ENCODE measurements around the gene CEP89.
"Not testable (repeated sequence)": the region's sequence is repeated elsewhere in the genome, so short reads cannot be mapped to it uniquely, and the experiment has no call there.

CEP89 gene

GRCh38 chr19:32869966-32870573 is 101.7 kb downstream of the CEP89 start:
- DNase-seq (ENCODE audit: low read depth, low spot score), result no peak

GRCh38 chr19:32869369-32869965 is 102.3 kb downstream of the CEP89 start, which contains the start of gene SLC7A9:
Gene SLC7A9 (minus strand): TSS chr19:32869767. CDS start chr19:32868534, 1,233 bp downstream.
- no peak for DNase-seq (ENCODE audit: low read depth, low spot score)

DNA sequence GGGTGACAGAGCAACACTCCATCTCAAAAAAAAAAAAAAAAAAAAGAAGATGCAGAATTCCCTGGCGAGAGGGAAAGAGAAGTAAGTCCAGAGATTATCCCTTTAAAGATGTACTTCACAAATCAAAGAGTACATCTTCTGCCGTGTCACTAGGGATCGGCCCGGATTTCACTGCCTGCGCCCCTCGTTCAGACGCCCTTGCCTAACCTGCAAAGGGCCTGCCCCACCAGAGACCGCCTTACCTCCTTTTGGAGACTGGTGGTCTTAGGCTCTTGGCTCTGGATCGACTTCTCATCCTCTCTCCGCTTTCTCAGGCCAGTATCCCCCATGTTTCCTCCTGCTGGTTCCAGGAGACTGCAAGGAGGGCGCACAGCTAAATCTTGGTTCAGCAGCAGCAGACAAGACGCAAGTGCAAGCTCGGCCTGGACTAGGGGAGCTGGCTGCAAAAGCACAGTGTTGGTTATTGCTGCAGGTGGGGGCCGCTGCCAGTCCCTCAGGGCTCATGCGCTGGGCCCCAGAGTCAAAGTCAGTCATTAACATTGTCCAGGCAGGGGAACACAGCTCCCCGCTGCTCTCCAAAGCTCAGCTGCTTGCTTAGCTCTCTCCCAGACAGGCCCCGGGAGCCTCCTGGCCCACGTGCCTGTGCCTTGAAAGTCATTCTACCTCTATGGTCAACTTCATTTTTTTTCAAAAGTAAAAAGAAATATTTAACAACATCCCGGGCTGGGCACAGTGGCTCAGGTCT is 103.4 kb downstream of the CEP89 start:
- DNase-seq (ENCODE audit: low read depth, low spot score), result no peak

- not testable (repeated sequence) for DNase-seq (ENCODE audit: low read depth, low spot score)
Measured at GRCh38 chr19:32867436-32867835, 104.3 kb downstream of the CEP89 start.

- no peak for DNase-seq (ENCODE audit: low read depth, low spot score)
Measured at GRCh38 chr19:32866564-32867265, 105.0 kb downstream of the CEP89 start.

DNA sequence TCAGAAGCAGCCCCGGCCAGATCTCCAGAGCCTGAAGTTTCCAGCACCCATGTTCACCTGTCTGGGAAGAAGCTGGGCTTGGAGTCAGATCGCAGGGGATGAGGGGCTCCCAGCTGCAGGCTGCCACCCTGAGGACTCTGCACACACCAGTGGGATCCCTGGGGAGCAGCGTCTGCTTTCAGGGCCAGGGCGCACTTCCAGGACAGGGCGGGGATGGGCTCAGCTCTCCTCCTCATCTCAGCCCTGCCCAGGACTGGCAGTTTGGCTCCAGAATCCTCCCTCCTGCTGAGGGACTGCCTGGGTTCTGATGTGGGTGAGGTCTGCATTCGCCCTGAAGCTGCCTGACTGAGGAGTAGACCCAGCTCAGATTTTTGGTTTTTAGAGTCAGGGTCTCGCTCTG is 105.7 kb downstream of the CEP89 start:
- no peak for DNase-seq (ENCODE audit: low read depth, low spot score)

- no peak for DNase-seq (ENCODE audit: low read depth, low spot score)
Measured at GRCh38 chr19:32865326-32865725, 106.4 kb downstream of the CEP89 start.

GRCh38 chr19:32864318-32865007 is 107.3 kb downstream of the CEP89 start:
- no peak for DNase-seq (ENCODE audit: low read depth, low spot score)

- no peak for DNase-seq (ENCODE audit: low read depth, low spot score)
Measured at GRCh38 chr19:32863841-32864240, 107.9 kb downstream of the CEP89 start.

GRCh38 chr19:32863301-32863700 is 108.5 kb downstream of the CEP89 start:
- no peak for DNase-seq (ENCODE audit: low read depth, low spot score)

DNA sequence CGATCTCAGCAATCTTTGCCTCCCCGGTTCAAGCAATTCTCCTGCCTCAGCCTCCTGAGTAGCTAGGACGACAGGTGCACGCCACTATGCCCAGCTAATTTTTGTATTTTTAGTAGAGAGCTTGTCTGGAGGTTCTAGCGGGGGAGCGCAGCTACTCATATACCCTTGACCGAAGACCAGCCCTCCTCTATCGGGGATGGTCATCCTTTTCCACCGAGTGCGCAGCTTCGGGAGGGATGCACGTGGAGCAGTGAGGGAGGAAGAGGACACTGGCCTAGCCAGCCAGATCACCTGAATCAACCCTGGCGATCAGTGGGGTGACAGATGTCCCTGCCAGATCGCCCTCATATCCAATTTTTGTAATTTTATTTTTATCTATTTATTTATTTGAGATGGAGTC is 109.0 kb downstream of the CEP89 start:
- no peak for DNase-seq (ENCODE audit: low read depth, low spot score)

DNA sequence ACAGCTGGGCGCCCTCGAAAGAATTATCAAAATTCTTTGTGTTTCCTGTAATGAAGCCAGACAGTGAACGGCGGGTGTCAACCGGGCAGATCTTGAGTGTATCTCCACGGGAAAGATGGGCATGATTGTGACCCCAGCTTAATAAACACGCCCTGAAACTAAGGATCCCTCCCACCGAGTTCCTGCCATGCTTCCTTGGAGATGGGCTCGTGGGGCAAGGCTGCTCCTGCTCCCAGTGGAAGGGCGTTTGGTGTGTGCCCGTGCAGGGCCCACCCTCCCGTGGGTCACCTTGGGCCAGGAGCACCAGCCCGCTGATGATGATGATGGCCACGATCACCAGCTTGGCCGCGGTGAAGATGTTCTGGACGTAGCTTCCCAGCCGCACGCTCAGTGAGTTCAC is 109.6 kb downstream of the CEP89 start:
- DNase-seq (ENCODE audit: low read depth, low spot score), result no peak

GRCh38 chr19:32861596-32861995 is 110.2 kb downstream of the CEP89 start:
- no peak for DNase-seq (ENCODE audit: low read depth, low spot score)

DNA sequence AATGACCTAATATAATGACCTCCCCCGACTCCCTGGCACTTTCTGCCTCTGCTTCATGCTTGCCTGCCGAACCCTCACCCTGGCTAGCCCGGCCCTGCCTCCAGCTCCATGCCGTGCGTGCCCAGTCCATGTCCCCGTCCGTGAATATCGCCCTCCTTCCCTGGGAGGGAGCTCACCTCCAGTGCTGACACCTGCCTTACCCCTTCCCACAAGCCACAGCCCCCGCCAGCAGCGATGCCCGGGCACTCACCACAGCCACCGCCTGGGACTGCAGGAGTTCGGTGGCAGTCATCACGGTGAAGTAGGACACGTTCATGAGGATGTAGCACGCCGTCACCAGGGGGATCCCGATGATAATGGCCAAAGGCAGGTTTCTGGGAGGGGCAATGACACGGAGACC is 112.2 kb downstream of the CEP89 start:
- no peak for DNase-seq (ENCODE audit: low read depth, low spot score)

- DNase-seq (ENCODE audit: low read depth, low spot score), result no peak
Measured at GRCh38 chr19:32858559-32858958, 113.2 kb downstream of the CEP89 start.

GRCh38 chr19:32858155-32858554 is 113.6 kb downstream of the CEP89 start:
- no peak for DNase-seq (ENCODE audit: low read depth, low spot score)

- no peak for DNase-seq (ENCODE audit: low read depth, low spot score)
Measured at GRCh38 chr19:32857584-32857983, 114.2 kb downstream of the CEP89 start.

DNA sequence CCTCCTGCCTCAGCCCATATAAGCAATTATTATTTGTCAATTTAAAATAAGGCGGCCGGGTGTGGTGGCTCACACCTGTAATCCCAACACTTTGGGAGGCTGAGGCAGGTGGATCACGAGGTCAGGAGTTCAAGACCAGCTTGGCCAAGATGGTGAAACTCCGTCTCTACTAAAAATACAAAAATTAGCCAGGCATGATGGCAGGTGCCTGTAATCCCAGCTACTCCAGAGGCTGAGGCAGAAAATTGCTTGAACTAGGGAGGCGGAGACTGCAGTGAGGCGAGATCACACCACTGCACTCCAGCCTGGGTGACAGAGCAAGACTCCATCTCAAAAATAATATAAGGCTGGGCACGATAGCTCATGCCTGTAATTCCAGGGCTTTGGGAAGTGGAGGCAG is 114.9 kb downstream of the CEP89 start:
- DNase-seq (ENCODE audit: low read depth, low spot score), result not testable (repeated sequence)

- no peak for DNase-seq (ENCODE audit: low read depth, low spot score)
Measured at GRCh38 chr19:32852216-32852615, 119.5 kb downstream of the CEP89 start.

- not testable (repeated sequence) for DNase-seq (ENCODE audit: low read depth, low spot score)
Measured at GRCh38 chr19:32848035-32848434, 123.7 kb downstream of the CEP89 start.

DNA sequence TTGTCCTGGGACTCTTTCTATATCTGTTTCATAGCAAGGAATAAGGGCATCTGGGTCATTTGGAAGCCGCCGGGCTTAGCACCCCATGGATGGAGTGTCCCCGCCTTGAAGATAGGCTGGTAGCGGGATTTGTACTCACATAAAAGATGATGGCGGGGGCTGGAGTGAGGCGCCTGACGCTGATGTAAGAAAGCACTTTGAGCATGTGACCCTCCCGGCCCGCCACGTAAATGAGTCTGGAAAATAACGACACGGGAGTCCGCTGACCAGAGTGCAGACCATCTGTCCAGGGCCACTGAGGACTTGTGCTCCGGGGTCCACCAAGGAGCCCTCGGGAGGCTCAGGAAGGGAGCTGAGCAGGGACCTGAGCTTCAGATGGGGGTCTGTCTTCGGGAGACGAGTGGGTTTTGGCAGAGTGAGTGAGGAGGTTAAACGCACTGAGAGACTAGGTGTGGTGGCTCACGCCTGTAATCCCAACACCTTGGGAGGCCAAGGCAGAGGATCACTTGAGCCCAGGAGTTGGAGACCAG is 128.0 kb downstream of the CEP89 start:
- DNase-seq (ENCODE audit: low read depth, low spot score), result no peak

Data from iPS DF 19.7 (cell line).